T-helper 2 cell (primary cell): Measurements from ENCODE around the gene HIPK2.
"Not testable (repeated sequence)": the region's sequence is repeated elsewhere in the genome, so short reads cannot be mapped to it uniquely, and the experiment has no call there.

Experiments used
- DNase-seq, 5 experiments: peaks; one replicate each; pipeline versions ENCODE4 v3.0.0 to v3.0.0-alpha.2; 2012 to 2022

HIPK2 gene

DNA sequence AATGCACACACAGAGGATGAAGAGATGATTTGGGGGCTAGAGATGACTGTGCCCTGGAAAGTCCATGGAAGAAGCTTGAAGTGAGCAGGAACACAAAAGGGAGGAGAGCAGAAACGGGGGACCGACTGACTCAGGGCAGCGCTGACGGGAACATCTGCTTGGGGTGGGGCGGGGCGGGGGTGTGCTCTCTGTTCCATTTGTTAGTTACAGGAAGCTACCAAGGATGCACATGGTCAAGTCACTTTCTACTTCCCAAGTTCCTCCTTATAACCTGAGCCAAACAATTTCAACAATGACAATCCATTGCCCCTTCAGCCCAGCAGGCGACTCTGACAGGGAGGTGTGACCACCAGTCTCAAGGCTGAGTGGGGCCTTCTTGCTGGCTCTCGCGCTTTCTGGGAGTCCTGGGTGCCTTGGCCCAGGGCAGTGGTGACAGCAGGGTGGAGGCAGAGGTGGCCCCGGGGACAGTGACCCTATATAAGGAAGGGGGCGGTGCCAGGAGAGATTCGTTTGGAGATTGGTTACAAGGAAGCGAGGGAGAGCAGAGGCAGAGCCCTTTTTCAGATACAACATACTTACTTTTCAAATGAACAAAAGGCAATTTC, 214.7 kb downstream of the HIPK2 start:
- DNase-seq = no peak

- DNase-seq = no peak
These were observed 215.3 kb downstream of the HIPK2 start for GRCh38 chr7:139562491-139562890.

DNA sequence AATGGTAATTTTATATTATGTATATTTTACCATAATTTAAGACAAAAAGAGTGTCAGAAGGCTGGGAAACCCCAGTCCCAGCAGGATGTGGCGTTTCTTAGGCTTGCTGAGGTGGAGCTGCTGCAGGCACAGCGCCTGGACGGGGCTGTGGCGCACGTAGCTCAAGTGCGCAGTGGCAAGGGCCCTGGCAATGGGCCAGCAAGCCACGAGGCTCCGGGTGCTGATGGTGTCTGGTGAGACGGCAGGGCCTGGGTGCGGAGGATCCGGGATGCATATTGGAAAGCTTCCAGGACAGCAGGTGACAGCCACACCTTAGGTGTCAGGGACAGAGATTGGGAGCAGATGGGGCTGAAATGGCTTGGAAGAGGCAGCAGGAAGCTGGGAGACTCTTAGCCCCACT, 217.1 kb downstream of the HIPK2 start:
- no peak for DNase-seq

- no peak for DNase-seq
These were observed 217.6 kb downstream of the HIPK2 start for GRCh38 chr7:139560199-139560598.

DNA sequence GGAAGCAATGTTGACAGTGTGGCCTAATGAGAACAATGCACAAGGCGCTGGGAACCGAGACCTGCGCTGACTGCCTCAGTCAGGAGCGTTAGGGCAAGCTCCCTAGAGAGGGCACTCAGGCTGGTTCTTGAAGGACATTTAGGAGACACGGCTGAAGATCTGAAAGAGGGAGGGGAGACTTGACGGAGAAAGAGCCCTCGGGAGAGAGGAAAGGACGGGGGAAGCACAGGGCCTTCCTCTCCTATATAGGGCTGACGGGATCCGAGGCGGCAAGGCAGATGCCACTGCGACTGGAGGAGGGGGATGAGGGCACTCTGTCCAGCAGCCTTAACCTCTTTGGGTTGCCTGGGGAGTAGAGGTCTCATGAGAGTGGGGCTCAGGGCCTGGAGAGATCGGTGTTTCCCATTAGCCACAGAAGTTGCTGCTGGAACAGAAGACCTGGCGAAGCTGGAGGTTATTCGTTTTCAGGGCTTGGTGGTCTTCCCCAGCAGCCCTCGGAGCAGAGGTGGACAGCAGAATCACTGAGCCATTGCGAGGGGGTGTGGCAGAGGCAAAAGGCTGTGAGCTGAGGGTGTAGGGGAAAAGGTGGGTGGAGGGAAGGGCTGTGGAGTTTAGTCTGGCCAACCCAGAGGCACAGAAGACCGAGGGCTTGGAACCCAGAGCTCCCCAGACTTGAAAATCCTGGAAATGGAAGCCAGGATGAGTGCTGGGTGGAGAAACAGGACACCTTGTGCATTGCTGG, 218.3 kb downstream of the HIPK2 start:
- DNase-seq = no peak

DNA sequence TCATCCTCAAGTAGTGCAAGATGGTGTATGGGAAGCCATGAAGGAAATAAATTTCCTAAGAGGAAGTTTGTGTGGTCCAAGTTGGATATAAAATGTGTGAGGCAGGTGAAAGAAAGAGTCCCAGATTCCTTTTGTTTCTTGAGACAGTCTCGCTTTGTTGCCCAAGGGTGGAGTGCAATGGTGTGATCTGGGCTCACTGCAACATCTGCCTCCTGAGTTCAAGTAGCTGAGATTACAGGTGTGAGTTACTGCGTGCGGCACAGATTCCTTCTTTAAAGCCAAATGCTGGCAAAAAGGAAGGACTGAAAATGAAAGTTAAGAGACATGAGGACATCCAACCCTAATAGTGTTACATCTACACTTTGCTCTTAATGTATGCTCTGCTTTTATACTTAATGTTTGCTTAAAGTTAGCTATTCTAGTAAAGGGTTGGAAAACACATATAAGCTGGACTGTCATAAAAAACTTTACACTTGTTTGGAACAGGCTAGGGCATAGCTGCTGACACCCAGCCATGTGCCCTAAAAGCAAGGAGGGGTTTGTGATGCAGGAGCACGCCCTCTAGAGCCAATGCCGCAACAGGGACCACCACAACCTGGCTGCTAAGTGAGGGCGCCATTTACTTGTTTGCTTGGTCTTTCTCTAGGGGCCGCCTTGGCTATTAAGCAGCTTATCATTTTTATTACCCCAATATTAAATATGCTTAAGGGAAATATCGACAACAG, 219.8 kb downstream of the HIPK2 start:
- DNase-seq = no peak

- DNase-seq = not testable (repeated sequence)
These were observed 223.7 kb downstream of the HIPK2 start for GRCh38 chr7:139553991-139554700.

GRCh38 chr7:139548302-139549028, 229.3 kb downstream of the HIPK2 start:
- no peak for DNase-seq

GRCh38 chr7:139544645-139545044, 233.2 kb downstream of the HIPK2 start:
- DNase-seq = no peak

GRCh38 chr7:139543801-139544603, 233.8 kb downstream of the HIPK2 start:
- DNase-seq = no peak

DNA sequence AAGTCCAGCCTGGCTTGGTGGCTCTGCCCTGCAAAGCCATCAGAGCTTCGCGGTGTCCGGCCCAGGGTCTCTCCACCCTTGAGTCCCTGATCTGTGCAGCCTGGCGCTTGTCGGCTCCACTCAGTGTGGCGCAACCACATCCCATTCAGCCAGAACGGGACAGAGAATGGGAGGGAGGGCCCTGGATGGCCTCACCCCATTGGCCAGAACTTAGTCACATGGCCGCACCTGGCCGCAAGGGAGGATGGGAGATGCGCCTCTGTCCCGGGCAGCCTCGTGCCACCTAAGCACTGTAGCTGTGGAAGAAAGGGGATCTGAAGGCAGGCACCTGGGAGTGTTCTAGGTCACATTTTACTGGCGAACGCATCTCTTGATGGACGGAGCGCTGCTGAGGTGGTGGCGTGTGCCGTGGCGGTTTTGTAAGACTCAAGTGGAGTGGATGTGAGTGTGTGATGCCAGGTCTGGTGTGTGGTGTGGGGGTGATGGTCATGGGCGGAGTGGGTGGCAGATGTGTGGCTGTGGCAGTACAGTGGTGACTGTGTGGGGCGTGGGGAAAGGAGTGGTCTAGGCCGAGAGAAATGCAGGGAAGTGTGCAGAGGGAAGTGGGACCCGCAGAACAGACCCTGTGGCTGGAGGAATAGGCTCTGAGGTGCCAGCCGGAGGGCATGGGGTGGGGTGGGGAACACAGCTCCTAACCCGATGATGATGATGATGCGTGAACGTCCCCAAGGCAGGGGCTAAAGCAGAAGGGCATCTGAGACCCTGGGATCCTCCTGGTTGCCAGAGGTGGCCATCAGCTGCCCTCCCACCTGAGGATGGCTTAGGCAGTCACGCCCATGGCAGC, 235.3 kb downstream of the HIPK2 start:
- no peak for DNase-seq

DNA sequence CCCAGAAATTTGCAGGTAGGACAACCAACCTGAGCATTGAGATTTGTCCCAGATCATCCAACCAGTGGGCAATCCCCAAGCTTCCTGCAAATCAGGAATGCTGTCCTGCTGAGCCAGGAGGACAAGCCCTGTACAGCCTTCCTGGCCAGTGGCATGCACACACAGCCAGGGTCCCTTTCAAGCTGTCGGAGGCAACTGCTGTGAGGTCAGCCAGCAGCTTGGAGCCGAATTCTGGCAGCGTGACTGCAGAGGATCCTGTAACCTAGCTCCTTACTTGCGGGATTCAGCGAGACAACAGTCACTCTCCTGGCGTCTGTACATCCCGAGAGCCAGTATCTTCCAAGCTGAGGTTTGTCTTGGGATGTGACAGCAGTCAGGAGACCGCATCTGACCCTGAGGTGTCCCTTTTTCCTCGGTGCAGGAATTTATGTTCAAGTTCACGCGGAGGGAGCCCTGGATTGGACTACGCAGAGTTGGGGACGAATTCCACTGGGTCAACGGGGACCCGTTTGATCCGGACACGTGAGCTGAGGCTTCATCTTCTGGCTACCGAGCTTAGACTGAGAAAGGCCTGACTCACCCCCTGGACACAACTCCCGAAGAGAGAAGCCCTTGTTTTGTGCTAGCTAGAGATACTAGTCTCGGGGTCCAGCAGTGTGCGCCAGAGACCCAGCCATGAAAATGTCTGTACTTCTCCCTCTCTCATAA, 236.0 kb downstream of the HIPK2 start:
- no peak for DNase-seq

GRCh38 chr7:139540203-139540602, 237.6 kb downstream of the HIPK2 start:
- DNase-seq = no peak

DNA sequence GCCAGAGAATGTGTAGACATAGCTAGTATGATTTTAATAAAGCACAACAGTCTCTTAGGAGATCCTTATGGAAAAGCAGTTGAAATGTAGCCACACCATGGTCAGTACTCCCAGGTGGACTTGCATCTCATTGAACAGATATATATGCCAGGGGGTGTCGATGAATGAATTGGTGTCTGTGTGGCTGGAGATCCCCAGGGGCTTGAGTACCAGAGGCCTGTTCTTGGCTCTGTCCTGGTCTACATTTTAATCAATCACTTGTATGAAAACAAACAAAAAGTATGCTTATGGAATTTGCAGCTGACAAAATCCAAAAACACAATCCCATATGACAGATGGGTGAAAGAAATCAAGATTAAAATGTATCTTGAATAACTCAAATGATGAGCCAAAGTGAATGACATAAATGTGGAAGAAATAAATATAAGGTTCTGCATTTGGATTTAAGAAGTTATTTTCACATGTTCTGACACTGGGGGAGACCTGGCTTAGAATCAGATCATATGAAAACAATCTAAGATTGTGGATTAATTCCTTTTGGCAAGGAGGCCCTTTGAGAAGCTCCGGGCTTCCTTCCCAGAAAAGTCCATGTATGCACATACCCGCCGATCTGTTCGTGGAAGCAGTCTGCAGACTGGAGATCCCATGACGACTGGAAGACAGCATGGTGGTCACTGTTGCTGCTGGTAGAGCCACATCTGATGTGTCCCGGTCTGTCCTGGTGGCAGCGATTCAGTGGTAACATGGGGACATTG, 238.7 kb downstream of the HIPK2 start:
- DNase-seq = no peak

DNA sequence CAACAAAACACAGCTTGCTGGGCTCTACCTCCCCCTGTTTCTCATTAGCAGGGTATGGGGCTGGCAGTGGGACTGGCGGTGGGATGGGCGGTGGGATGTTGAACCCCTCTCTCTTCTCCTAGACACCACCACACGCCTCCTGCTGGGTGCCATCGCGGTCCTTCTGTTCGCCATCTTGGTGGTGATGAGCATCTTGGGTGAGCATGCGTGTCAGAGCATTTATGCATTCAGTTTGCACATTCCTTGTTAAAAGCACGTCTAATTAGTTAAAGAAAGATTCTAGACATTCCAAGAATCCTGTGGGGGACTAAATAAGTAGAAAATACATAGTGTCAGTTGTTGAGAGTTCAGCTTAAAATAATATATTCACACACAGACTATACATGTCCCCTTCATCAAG, 241.6 kb downstream of the HIPK2 start:
- no peak for DNase-seq

- no peak for DNase-seq
These were observed 242.7 kb downstream of the HIPK2 start for GRCh38 chr7:139534966-139535651.

DNA sequence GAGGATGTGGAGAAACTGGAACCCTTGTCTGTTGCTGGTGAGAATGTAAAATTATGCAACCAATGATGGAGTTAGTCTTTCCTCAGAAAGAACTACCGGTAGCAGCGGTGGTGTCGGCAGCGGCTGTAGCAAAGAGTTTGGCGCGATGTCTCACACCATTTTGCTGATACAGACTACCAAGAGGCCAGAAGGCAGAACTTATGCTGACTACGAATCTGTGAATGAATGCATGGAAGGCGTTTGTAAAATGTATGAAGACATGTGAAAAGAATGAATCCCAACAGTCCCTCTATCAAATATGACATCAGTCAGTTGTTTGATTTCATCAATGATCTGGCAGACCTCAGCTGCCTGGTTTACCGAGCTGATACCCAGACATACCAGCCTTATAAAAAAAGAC, 243.7 kb downstream of the HIPK2 start:
- DNase-seq = no peak

DNA sequence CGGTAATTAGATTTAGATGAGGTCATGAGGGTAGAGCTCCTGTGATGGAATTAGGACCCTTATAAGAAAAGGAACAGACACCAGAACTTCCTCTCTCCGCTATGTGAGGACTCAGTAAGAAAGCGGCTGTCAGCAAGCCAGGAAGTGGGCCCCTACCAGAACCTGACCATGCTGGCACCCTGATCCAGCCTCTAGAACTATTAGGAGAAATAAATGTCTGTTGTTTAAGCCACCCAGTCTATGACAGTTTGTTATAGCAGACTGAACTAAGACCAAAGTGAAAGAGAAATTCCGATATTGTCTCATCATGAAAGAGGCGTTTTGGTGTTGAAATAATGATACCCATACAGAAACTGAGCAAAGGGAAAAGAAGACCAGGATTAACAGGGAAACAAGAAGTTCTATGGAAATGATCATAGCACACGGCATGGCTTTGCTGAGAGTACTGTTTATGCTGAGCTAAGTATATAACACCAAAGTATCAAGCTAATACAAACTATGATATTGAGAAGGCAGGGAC, 245.1 kb downstream of the HIPK2 start:
- no peak for DNase-seq
